Stimulated activated CD4-positive, alpha-beta T cell treated with anti-CD3 and anti-CD28 coated beads, Interleukin-1b, Interleukin-23, amount 100 ng/mL, for 24 hours (primary cell): ENCODE measurements around the gene CALHM3.
"Not testable (repeated sequence)": the region's sequence is repeated elsewhere in the genome, so short reads cannot be mapped to it uniquely, and the experiment has no call there.

Experiments
- DNase-seq, 4 experiments: peaks; one replicate each; pipeline ENCODE4 v3.0.0-alpha.2; 2020; ENCODE audit warnings: low read depth in 4 of 4, low spot score in 1 of 4

Gene CALHM3

GRCh38 chr10:103502849-103503660 is 24.0 kb upstream of the CALHM3 start:
- no peak for DNase-seq

- no peak for DNase-seq
Observed at GRCh38 chr10:103501186-103501585, 22.1 kb upstream of the CALHM3 start.

- no peak for DNase-seq
Observed at GRCh38 chr10:103500481-103500880, 21.4 kb upstream of the CALHM3 start.

GRCh38 chr10:103499881-103500280 is 20.8 kb upstream of the CALHM3 start:
- DNase-seq = no peak

- no peak for DNase-seq
Observed at GRCh38 chr10:103498936-103499638, 20.0 kb upstream of the CALHM3 start.

GRCh38 chr10:103497161-103497915 is 18.3 kb upstream of the CALHM3 start:
- DNase-seq = no peak

GRCh38 chr10:103495321-103495720 is 16.3 kb upstream of the CALHM3 start:
- no peak for DNase-seq

- no peak for DNase-seq
Observed at GRCh38 chr10:103493916-103494877, 15.2 kb upstream of the CALHM3 start.

- peak in 1 of 4 experiments; percentile 11 for DNase-seq
Observed at GRCh38 chr10:103493362-103493915, 14.4 kb upstream of the CALHM3 start, which contains the start of gene NEURL1. TSS of gene NEURL1 (plus strand) at chr10:103493705. CDS start at chr10:103494388, 683 bp downstream.

GRCh38 chr10:103492655-103493261 is 13.7 kb upstream of the CALHM3 start:
- DNase-seq = no peak

- no peak for DNase-seq
Observed at GRCh38 chr10:103491729-103492364, 12.8 kb upstream of the CALHM3 start.

GRCh38 chr10:103490986-103491314 is 11.9 kb upstream of the CALHM3 start:
- DNase-seq = no peak

GRCh38 chr10:103487410-103487708 is 8.3 kb upstream of the CALHM3 start:
- DNase-seq = no peak

- DNase-seq = not testable (repeated sequence)
Observed at GRCh38 chr10:103486635-103487409, 7.8 kb upstream of the CALHM3 start.

- DNase-seq = no peak
Observed at GRCh38 chr10:103481974-103482531, 3.0 kb upstream of the CALHM3 start.

GRCh38 chr10:103480521-103480920 is 1.5 kb upstream of the CALHM3 start:
- DNase-seq = no peak

GRCh38 chr10:103478671-103479070 is 369 bp downstream of the CALHM3 start:
- DNase-seq = no peak

GRCh38 chr10:103476046-103476768 is 2.8 kb downstream of the CALHM3 start:
- no peak for DNase-seq
